Measurements from ENCODE around the gene CARNS1. TPM values are rescaled to one million over a fixed set of nuclear protein-coding genes. Genes with fewer than 3 reads are reported as not detected.
A peak's percentile ranks its signal among the peaks of the same experiment; 100 is the strongest.

Gene CARNS1
- total and polyA plus RNA-seq, 10 of the 15 experiments (the other 5 are each of a cell fraction or from before 2014, with no cell fraction given): 0.02 to 0.14 (median 0.10) TPM; not detected in 3

GRCh38 chr11:67428052-67429001, 12.8 kb downstream of the CARNS1 start, which contains the start of gene RPS6KB2:
Gene RPS6KB2 (plus strand): TSS chr11:67428494. CDS start chr11:67428546, 52 bp downstream.
- H3K27me3 ChIP-seq (replicated peaks in 1 of 2; ENCODE audit: control insufficient read depth in 2 of 2, insufficient read depth in 2 of 2, low read length in 1 of 2): no peaks in the 10 kb centered on the region
- TF ChIP-seq E2F4 (IDR thresholded peaks at IDR 0.05; ENCODE audit: low read depth, low read length) (peak; percentile 50; the same call in 1 of the 2 replicates), KLF5 (IDR thresholded peaks at IDR 0.05; ENCODE audit: partially characterized antibody) (peak; percentile 72), MEF2B (IDR thresholded peaks at IDR 0.05; ENCODE audit: partially characterized antibody, poor library complexity, severe bottlenecking) (no peak), CTCF (IDR thresholded peaks at IDR 0.05 in 2 of 3, conservative IDR thresholded peaks at IDR 0.05 in 1 of 3; ENCODE audit: control insufficient read depth in 2 of 3, extremely low read depth in 1 of 3, insufficient read depth in 1 of 3, low read depth in 3 of 3, low read length in 3 of 3) (no peak), RELA (IDR thresholded peaks at IDR 0.05; ENCODE audit: borderline replicate concordance, partially characterized antibody) (peak; percentile 86), ZSCAN29 (IDR thresholded peaks at IDR 0.05) (no peak), SUPT20H (IDR thresholded peaks at IDR 0.05; ENCODE audit: borderline replicate concordance, control insufficient read depth, low read depth, low read length) (no peak), E2F8 (IDR thresholded peaks at IDR 0.05; ENCODE audit: low read depth, partially characterized antibody) (peak; percentile 75), KDM1A (IDR thresholded peaks at IDR 0.05; ENCODE audit: borderline replicate concordance) (no peak), CBX3 (IDR thresholded peaks at IDR 0.05; ENCODE audit: borderline replicate concordance, low read depth) (no peak), SRF (IDR thresholded peaks at IDR 0.05; ENCODE audit: low read depth in 2 of 2, low read length in 2 of 2) (peak; percentile 56 to 94), SPI1 (IDR thresholded peaks at IDR 0.05; ENCODE audit: borderline replicate concordance, insufficient read depth, low read depth, low read length) (no peak), LARP7 (IDR thresholded peaks at IDR 0.05) (peak; percentile 81)

More at GRCh38 chr11:67428052-67429001, 12.8 kb downstream of the CARNS1 start, which contains the start of gene RPS6KB2:
- no peaks in the 10 kb centered on the region for H3K9me3 ChIP-seq (replicated peaks; ENCODE audit: control insufficient read depth, insufficient read depth, low read length)
- peak within 1 kb of the TSS; percentile 81 for H3K4me2 ChIP-seq (ENCODE audit: control insufficient read depth, insufficient read depth)
- peak; percentile 95 for DNase-seq (ENCODE audit: low read depth, low spot score)
- H3K4me1 ChIP-seq (ENCODE audit: control insufficient read depth, insufficient read depth, low read length): no peaks in the 10 kb centered on the region; the same call in 1 of the 2 replicates
- intact Hi-C loops (cut with micrococcal nuclease; ENCODE audit: unreplicated experiment): no loop called here
- WGBS (ENCODE audit: insufficient coverage, insufficient replicate concordance, low lambda C conversion rate, missing lambda C conversion rate): 1% methylated on average over 68 of the region's 68 CpGs
- H3K9ac ChIP-seq (ENCODE audit: control insufficient read depth, insufficient read depth, low read length): peak within 1 kb of the TSS; percentile 93
- peak within 1 kb of the TSS; percentile 98 for H2AFZ ChIP-seq (ENCODE audit: control insufficient read depth, low read depth, low read length)
- H3K36me3 ChIP-seq (ENCODE audit: control insufficient read depth in 2 of 2, insufficient read depth in 2 of 2, low read length in 1 of 2): peaks cover 0 to 2% of the 10 kb centered on the region in 2 experiments; a peak in 3 of 4 replicates
- no peaks in the 10 kb centered on the region for H4K20me1 ChIP-seq (ENCODE audit: control insufficient read depth, insufficient read depth)
- peaks cover 18% of the 10 kb centered on the region for H3K79me2 ChIP-seq (ENCODE audit: control insufficient read depth, insufficient read depth, low read length)
- CTCF ChIA-PET: interaction anchor here (1.0 to 1.7 kb wide), 6 partner anchors 8 to 200 kb away, joined by 3 to 4 read pairs (median 3); partner anchors contain the start of genes PPP1CA and PTPRCAP
- in situ Hi-C loops (cut with MboI): no loop called here
- RAD21 ChIA-PET (ENCODE audit: unreplicated experiment): interaction anchor here (0.8 to 2.1 kb wide), 10 partner anchors 9 to 83 kb away, joined by 3 to 8 read pairs (median 4); partner anchors contain the start of genes CORO1B, PITPNM1, PTPRCAP and TBC1D10C
- POLR2A ChIA-PET: interaction anchor here (0.6 to 4.4 kb wide), 17 partner anchors 10 to 75 kb away, joined by 3 to 28 read pairs (median 4); partner anchors contain the start of genes AIP, PPP1CA, PTPRCAP and TBC1D10C
- FAIRE-seq: peak; percentile 100
- ATAC-seq: peak; percentile 85
- BruUV-seq (replicated peaks): no TSS peak
- SMC1A ChIA-PET (ENCODE audit: uncharacterized antibody, unreplicated experiment): interaction anchor here (1.0 to 2.3 kb wide), 4 partner anchors 10 to 29 kb away, joined by 3 to 10 read pairs (median 8); partner anchors contain the start of genes PPP1CA, PTPRCAP and TBC1D10C
- H3K27ac ChIP-seq (ENCODE audit: control insufficient read depth, insufficient read depth): peak within 1 kb of the TSS; percentile 69
- peak within 1 kb of the TSS; percentile 100 for H3K4me3 ChIP-seq
